GM18505 (cell line): ENCODE data around the gene DAD1.
"Not testable (repeated sequence)": the region's sequence is repeated elsewhere in the genome, so short reads cannot be mapped to it uniquely, and the experiment has no call there.

Experiments
- ATAC-seq: cut with Tn5 transposase; IDR thresholded peaks from one replicate; pipeline ENCODE4 v1.9.1; 2021; ENCODE audit not compliant: unreplicated experiment
- POLR2A ChIP-seq: IDR thresholded peaks from 4 replicates; pipeline ENCODE4 v1.6.1; 2011; ENCODE audit warnings: borderline replicate concordance; ENCODE audit not compliant: insufficient read depth, insufficient read length; ENCODE audit errors: extremely low read depth

Gene DAD1

DNA sequence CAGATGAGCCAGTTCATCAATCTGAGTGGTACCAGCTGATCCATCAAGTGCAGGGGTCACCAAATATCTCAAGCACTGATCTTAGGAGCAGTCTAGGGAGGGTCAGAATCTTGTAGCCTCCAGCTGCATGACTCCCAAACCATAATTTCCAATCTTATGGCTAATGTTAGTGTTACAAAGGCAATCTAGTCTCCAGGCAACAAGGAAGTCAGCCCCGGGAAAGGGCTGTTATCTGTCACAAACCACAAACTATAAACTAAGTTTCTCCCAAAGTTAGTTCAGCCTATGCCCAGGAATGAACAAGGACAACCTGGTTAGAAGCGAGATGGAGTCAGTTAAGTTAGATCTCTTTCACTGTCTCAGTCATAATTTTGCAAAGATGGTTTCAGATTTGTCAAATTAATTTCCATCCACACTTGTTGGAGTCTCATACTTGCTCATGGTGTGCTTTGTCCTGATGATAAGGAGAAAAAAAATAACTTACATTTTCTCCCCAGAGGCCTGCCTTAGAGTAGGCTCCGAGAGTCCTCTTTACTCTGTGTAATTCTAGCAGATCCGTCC, 5.2 kb upstream of the DAD1 start:
- no peak for TF ChIP-seq POLR2A
- no peak for ATAC-seq

DNA sequence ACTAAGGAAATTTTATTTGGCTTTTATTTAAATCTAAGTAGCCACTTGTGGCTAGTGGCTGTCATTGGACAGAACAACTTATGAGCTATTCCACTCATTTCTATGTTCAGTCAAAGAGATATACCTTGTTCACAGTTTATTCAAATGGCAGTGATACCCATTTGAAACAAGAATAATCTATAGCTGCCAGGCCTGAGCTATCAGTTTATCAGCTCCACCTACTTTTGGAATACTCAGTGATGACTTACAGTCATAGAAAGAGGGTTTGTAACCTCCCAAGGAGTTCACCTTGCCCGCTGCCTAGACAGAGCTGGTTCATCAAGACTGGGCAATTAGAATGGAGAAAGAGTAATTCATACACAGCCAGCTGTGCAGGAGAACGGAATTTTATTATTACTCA, 4.6 kb upstream of the DAD1 start:
- ATAC-seq = no peak
- TF ChIP-seq POLR2A = no peak

DNA sequence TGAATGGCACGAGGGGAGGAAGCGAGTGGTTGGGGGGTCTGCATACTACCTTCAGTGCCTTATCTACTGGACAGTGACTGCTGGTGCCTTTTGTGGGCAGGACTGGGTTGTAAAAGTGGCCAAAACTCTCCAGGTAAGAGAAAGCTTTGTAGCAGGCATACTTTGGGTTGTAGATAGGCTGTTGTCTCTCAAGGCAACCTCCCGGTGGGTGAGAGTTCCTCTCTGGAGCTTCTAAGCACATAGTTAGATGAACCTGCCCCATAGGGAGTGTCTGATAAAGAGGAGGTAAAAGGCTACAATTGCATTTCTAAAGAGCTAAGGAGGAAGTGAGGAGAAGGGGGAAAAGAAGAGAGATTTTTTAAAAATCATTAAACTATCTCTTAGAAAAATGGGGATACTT, 4.2 kb upstream of the DAD1 start:
- no peak for TF ChIP-seq POLR2A
- ATAC-seq = no peak

DNA sequence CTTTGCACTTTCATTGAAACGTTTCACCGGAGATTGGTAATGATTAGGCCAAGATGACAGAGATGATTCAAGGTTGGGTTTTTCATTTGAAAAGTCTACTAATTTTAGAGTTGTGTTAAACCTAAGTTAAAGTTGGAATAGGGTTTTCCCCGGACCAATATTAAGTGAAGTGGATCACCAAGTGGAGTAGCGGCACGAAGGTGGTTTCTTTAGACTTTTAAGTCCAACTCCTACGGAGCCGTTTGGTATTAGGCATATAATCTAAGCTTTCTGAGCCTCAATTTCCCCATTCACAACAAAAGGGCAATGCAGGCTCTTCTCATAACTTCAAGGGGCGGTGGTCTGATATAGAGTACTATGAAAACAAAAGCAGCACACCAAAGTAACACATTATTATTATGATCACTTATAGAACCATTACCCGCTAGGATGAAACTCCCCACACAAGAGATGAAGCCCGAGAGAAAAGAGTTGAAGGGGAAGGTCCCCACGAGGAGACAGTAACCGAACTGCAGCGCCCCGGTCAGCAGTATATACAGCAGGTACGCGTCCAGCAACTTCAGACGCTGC, 413 bp downstream of the DAD1 start:
- ATAC-seq = no peak
- TF ChIP-seq POLR2A = no peak

DNA sequence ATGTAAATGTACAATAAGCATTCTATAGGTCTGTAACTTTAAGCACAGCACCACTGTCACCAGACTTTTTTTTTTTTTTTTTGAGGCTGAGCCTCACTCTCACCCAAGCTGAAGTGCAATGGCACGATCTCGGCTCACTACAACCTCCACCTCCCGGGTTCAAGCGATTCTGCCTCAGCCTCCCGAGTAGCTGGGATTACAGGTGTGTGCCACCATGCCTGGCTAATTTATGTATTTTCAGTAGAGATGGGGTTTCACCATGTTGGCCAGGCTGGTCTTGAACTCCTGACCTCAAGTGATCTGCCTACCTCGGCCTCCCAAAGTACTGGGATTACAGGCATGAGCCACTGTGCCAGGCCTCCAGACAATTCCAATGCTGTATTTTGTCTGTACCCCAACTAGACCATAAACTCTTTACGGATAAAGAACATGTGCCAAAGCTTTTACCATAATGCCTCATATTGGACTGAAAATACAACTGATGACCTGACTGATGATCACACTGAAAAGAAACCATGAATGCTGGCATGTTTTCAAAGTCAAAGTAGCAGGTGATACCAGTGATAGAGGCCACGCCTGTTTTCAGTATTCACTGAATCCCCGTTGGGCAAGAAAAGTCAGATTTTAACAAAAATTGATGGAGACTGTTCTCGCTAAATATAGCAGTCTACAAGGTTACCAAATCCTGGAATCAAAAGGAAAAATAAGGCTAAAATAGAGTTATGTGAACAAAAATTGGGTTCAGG, 1.2 kb downstream of the DAD1 start:
- ATAC-seq = not testable (repeated sequence)

GRCh38 chr14:22587247-22587646, 1.8 kb downstream of the DAD1 start:
- no peak for TF ChIP-seq POLR2A
- no peak for ATAC-seq

GRCh38 chr14:22583994-22584393, 5.0 kb downstream of the DAD1 start:
- no peak for ATAC-seq
- TF ChIP-seq POLR2A = no peak

GRCh38 chr14:22580625-22581024, 8.4 kb downstream of the DAD1 start:
- no peak for TF ChIP-seq POLR2A
- no peak for ATAC-seq

- TF ChIP-seq POLR2A = no peak
- no peak for ATAC-seq
These were observed 9.1 kb downstream of the DAD1 start for GRCh38 chr14:22579881-22580280.

- ATAC-seq = no peak
- no peak for TF ChIP-seq POLR2A
These were observed 9.8 kb downstream of the DAD1 start for GRCh38 chr14:22579236-22579635.

- TF ChIP-seq POLR2A = no peak
- no peak for ATAC-seq
These were observed 11.6 kb downstream of the DAD1 start for GRCh38 chr14:22577334-22577908.

- no peak for ATAC-seq
- TF ChIP-seq POLR2A = no peak
These were observed 15.2 kb downstream of the DAD1 start for GRCh38 chr14:22573804-22574203.

GRCh38 chr14:22572562-22573058, 16.4 kb downstream of the DAD1 start:
- no peak for ATAC-seq
- no peak for TF ChIP-seq POLR2A
